CD4-positive, alpha-beta T cell treated with Interleukin-17A for 4 hours (primary cell): Measurements from ENCODE around the gene ADCYAP1R1.
"Not testable (repeated sequence)": the region's sequence is repeated elsewhere in the genome, so short reads cannot be mapped to it uniquely, and the experiment has no call there.

ENCODE experiments used
- DNase-seq: peaks from one replicate; pipeline ENCODE4 v3.0.0-alpha.2; 2020; ENCODE audit warnings: mixed read lengths

Gene ADCYAP1R1

DNA sequence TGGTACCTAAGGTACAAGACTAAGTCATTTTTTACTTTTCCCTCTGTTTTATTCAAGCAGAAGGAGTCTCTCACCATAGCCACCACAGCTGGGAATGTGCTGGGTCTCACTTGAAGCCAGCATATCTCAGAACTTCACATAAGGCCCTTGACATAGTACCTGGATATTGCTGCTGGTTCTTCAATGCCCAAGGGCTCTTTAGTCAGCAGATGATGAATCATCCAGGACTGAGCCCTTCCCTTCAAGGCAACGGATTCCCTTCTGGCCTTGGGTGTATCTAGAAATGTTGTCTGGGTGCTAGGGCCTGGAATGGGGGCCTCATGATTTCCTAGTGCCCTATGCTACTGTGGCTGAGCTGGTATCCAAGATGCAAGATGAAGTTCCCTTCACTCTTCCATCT, 93.9 kb downstream of the ADCYAP1R1 start:
- DNase-seq, result no peak

GRCh38 chr7:31146538-31146937, 94.4 kb downstream of the ADCYAP1R1 start:
- no peak for DNase-seq

DNA sequence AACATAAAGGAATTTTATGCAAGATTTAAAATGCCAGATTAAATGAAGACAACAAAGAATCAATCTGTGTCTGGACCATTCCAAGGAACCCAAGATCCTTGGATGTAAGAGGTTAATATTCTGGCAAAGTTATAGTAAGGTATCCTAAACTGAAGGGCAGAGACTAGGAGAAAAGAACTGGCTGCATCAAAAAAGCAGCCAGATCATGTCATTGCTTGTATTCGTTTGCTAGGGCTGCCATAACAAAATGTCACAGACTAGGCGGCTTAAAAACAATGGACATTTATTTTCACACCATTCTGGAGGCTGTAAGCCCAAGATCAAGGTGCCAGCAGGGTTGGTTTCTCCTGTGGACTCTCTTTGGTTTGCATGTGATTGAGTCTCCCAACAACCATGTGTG, 99.7 kb downstream of the ADCYAP1R1 start:
- no peak for DNase-seq

DNA sequence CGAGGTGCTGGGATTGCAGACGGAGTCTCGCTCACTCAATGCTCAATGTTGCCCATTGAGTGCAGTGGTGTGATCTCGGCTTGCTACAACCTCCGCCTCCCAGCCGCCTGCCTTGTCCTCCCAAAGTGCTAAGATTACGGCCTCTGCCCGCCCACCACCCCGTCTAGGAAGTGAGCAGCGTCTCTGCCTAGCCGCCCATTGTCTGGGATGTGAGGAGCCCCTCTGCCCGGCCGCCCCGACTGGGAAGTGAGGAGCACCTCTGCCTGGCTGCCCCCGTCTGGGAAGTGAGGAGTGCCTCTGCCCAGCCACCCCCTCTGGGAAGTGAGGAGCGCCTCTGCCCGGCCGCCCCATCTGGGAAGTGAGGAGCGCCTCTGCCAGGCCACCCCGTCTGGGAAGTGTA, 101.2 kb downstream of the ADCYAP1R1 start:
- not testable (repeated sequence) for DNase-seq

GRCh38 chr7:31160941-31161340, 108.8 kb downstream of the ADCYAP1R1 start:
- DNase-seq, result no peak
